Panc1 (cell line): ENCODE results near the gene TPSG1. TPM values are rescaled to one million over a fixed set of nuclear protein-coding genes. Genes with fewer than 3 reads are reported as not detected.

Experiments used
- ATAC-seq: fragments of 200-7000 bp; cut with Tn5 transposase; 2 replicates; pipeline ENCODE4 v1.9.1; 2020; ENCODE audit warnings: mild to moderate bottlenecking, moderate library complexity
- BruUV-seq: library from RNA; stranded (reverse); fragments of 400-500 nt; replicated peaks from 2 replicates; lab custom pipeline; 2021; lab: Mats Ljungman, UMichigan
- CTCF ChIA-PET: fragments of 300-600 bp; sonication (Branson Sonifier 250); formaldehyde crosslinking; loops from one replicate; lab custom pipeline; 2022; ENCODE audit warnings: antibody characterized with exemption; lab: Charles Lee
- POLR2A ChIA-PET: fragments of 300-600 bp; sonication (Branson Sonifier 250); formaldehyde crosslinking; loops from one replicate; lab custom pipeline; 2022; ENCODE audit warnings: antibody characterized with exemption; lab: Charles Lee
- DNase-seq: peaks from one replicate; pipeline ENCODE4 v3.0.0-alpha.2; 2010; ENCODE audit warnings: low read depth, low spot score
- H3K27ac ChIP-seq: 2 replicates; pipeline ENCODE4 v1.5.1; 2011; ENCODE audit warnings: mild to moderate bottlenecking, low read length, inconsistent platforms
- H3K27me3 ChIP-seq: fragments of 200-500 bp; sonication (Bioruptor generic); 2 replicates; pipeline ENCODE4 v1.6.0; 2014; ENCODE audit warnings: low read length, inconsistent platforms; ENCODE audit not compliant: control insufficient read depth, insufficient read depth
- H3K36me3 ChIP-seq: fragments of 200-500 bp; sonication (Bioruptor generic); 2 replicates; pipeline ENCODE4 v1.5.1; 2014; ENCODE audit warnings: inconsistent platforms, mild to moderate bottlenecking, low read length, moderate library complexity; ENCODE audit not compliant: control insufficient read depth, insufficient read depth
- H3K4me1 ChIP-seq: 2 replicates; pipeline ENCODE4 v1.5.1; 2011; ENCODE audit warnings: inconsistent platforms, mild to moderate bottlenecking, low read length, moderate library complexity; ENCODE audit not compliant: control insufficient read depth, insufficient read depth
- H3K4me3 ChIP-seq, 2 experiments: 2 replicates each; pipeline ENCODE4 v1.5.1; 2011 to 2012; ENCODE audit warnings: low read depth in 2 of 2, low read length in 2 of 2, mild to moderate bottlenecking in 2 of 2, inconsistent platforms in 1 of 2, moderate library complexity in 1 of 2
- H3K9me3 ChIP-seq: fragments of 200-500 bp; sonication (Bioruptor generic); 2 replicates; pipeline ENCODE4 v1.5.1; 2014; ENCODE audit warnings: low read depth, mild to moderate bottlenecking, inconsistent platforms, low read length, moderate library complexity; ENCODE audit not compliant: control insufficient read depth, insufficient read depth
- POLR2AphosphoS5 ChIP-seq: IDR thresholded peaks from 2 replicates; pipeline ENCODE4 v1.6.1; 2012; ENCODE audit warnings: mild to moderate bottlenecking, low read depth, low read length, moderate library complexity
- SIN3A ChIP-seq: IDR thresholded peaks from 2 replicates; pipeline ENCODE4 v1.6.1; 2012; ENCODE audit warnings: low read depth, mild to moderate bottlenecking, low read length, moderate library complexity, borderline replicate concordance; ENCODE audit not compliant: insufficient read depth
- TCF7L2 ChIP-seq: IDR thresholded peaks from 2 replicates; pipeline ENCODE4 v1.6.1; 2011; ENCODE audit warnings: mild to moderate bottlenecking, low read depth, low read length, inconsistent platforms
- in situ Hi-C: cut with HindIII; loops from 2 replicates; pipeline ENCODE4 v1.10.0; 2016; ENCODE audit warnings: low sequenced_read_pairs, low pct_unique_long_range_greater_than_20kb
- intact Hi-C: fragments of 100-400 bp; cut with micrococcal nuclease; formaldehyde crosslinking; loops from one replicate; pipeline ENCODE4 v1.10.0; 2022; ENCODE audit not compliant: unreplicated experiment
- total RNA-seq: library from RNA; stranded (reverse); gene quantifications from one replicate; pipeline ENCODE4 v1.2.1, GENCODE V29; 2021; ENCODE audit not compliant: unreplicated experiment
- TF ChIP-seq, protein P1 (sequence below), 2 experiments: IDR thresholded peaks; 2 replicates each; pipeline ENCODE4 v1.6.1; 2011 to 2012; ENCODE audit warnings: low read depth in 2 of 2, control low read depth in 1 of 2, low read length in 1 of 2, mild to moderate bottlenecking in 1 of 2, moderate library complexity in 1 of 2; ENCODE audit not compliant: insufficient read depth in 1 of 2
- TF ChIP-seq, protein P2 (sequence below): fragments of 450-650 bp; IDR thresholded peaks from 2 replicates; pipeline ENCODE4 v1.5.1; 2017; ENCODE audit warnings: mild to moderate bottlenecking

TPSG1 gene
- total RNA-seq, 1 experiment from 2014 or later: 4.6 TPM

DNA sequence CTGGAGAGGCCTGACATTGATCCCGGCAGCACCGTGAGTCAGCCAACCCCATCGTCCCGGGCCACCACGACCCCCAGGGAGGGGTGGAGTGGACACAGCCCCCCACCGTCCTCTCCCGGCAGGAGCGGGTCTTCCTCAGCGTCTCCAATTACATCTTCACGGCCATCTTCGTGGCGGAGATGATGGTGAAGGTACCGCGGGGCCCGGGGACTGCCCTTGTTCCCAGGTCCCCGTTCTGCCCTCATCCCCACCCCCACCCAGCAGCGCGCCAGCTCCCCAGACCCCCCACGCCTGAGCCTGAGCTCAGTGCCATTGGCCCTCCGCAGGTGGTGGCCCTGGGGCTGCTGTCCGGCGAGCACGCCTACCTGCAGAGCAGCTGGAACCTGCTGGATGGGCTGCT, 14.6 kb downstream of the TPSG1 start:
- no peak for DNase-seq
- no peaks in the 10 kb centered on the region for H3K4me1 ChIP-seq
- no TSS peak for BruUV-seq
- no peak for TF ChIP-seq SIN3A
- TF ChIP-seq, protein P1, sequence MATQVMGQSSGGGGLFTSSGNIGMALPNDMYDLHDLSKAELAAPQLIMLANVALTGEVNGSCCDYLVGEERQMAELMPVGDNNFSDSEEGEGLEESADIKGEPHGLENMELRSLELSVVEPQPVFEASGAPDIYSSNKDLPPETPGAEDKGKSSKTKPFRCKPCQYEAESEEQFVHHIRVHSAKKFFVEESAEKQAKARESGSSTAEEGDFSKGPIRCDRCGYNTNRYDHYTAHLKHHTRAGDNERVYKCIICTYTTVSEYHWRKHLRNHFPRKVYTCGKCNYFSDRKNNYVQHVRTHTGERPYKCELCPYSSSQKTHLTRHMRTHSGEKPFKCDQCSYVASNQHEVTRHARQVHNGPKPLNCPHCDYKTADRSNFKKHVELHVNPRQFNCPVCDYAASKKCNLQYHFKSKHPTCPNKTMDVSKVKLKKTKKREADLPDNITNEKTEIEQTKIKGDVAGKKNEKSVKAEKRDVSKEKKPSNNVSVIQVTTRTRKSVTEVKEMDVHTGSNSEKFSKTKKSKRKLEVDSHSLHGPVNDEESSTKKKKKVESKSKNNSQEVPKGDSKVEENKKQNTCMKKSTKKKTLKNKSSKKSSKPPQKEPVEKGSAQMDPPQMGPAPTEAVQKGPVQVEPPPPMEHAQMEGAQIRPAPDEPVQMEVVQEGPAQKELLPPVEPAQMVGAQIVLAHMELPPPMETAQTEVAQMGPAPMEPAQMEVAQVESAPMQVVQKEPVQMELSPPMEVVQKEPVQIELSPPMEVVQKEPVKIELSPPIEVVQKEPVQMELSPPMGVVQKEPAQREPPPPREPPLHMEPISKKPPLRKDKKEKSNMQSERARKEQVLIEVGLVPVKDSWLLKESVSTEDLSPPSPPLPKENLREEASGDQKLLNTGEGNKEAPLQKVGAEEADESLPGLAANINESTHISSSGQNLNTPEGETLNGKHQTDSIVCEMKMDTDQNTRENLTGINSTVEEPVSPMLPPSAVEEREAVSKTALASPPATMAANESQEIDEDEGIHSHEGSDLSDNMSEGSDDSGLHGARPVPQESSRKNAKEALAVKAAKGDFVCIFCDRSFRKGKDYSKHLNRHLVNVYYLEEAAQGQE (IDR thresholded peaks at IDR 0.05; ENCODE audit: insufficient read depth in 1 of 2, low read depth in 2 of 2, low read length in 1 of 2): no peak
- TF ChIP-seq POLR2AphosphoS5: no peak
- TF ChIP-seq, protein P2, sequence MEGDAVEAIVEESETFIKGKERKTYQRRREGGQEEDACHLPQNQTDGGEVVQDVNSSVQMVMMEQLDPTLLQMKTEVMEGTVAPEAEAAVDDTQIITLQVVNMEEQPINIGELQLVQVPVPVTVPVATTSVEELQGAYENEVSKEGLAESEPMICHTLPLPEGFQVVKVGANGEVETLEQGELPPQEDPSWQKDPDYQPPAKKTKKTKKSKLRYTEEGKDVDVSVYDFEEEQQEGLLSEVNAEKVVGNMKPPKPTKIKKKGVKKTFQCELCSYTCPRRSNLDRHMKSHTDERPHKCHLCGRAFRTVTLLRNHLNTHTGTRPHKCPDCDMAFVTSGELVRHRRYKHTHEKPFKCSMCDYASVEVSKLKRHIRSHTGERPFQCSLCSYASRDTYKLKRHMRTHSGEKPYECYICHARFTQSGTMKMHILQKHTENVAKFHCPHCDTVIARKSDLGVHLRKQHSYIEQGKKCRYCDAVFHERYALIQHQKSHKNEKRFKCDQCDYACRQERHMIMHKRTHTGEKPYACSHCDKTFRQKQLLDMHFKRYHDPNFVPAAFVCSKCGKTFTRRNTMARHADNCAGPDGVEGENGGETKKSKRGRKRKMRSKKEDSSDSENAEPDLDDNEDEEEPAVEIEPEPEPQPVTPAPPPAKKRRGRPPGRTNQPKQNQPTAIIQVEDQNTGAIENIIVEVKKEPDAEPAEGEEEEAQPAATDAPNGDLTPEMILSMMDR: no peak
- no peak for ATAC-seq
- in situ Hi-C loops (no loop called here), intact Hi-C loops (no loop called here)
- no peaks in the 10 kb centered on the region; the same call in 1 of the 2 replicates for H3K36me3 ChIP-seq
- no peak overlapping the region for H3K27ac ChIP-seq
- ChIA-PET CTCF (no interaction called here), POLR2A (no interaction called here)
- no peaks in the 10 kb centered on the region for H3K9me3 ChIP-seq
- H3K27me3 ChIP-seq: no peaks in the 10 kb centered on the region
- no peak overlapping the region for H3K4me3 ChIP-seq

DNA sequence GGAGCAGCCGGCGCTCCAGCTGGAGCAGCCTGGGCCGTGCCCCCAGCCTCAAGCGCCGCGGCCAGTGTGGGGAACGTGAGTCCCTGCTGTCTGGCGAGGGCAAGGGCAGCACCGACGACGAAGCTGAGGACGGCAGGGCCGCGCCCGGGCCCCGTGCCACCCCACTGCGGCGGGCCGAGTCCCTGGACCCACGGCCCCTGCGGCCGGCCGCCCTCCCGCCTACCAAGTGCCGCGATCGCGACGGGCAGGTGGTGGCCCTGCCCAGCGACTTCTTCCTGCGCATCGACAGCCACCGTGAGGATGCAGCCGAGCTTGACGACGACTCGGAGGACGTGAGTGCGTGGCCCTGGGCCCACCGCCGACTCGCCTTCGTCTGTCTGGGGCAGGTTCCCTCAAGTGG, 16.0 kb downstream of the TPSG1 start:
- TF ChIP-seq POLR2AphosphoS5: no peak
- TF ChIP-seq, protein P1 (IDR thresholded peaks at IDR 0.05; ENCODE audit: insufficient read depth in 1 of 2, low read depth in 2 of 2, low read length in 1 of 2): no peak
- TF ChIP-seq TCF7L2: no peak
- TF ChIP-seq, protein P2: no peak
- no peak for TF ChIP-seq SIN3A
- in situ Hi-C loops: no loop called here
- CTCF ChIA-PET: no interaction called here

More for the DNA sequence above, 16.0 kb downstream of the TPSG1 start:
- no peaks in the 10 kb centered on the region for H3K27me3 ChIP-seq
- intact Hi-C loops: no loop called here
- H3K36me3 ChIP-seq: no peaks in the 10 kb centered on the region; the same call in 1 of the 2 replicates
- no peak overlapping the region for H3K27ac ChIP-seq
- no peak for DNase-seq
- POLR2A ChIA-PET: no interaction called here
- no peak for ATAC-seq
- no TSS peak for BruUV-seq
- no peaks in the 10 kb centered on the region for H3K4me1 ChIP-seq
- H3K9me3 ChIP-seq: no peaks in the 10 kb centered on the region
- no peak overlapping the region for H3K4me3 ChIP-seq
